K562 (cell line): Measurements from ENCODE around the gene DENND1A. TPM values are rescaled to one million over a fixed set of nuclear protein-coding genes. Genes with fewer than 3 reads are reported as not detected.

Experiments used
- ATAC-seq: fragments of 200-7000 bp; cut with Tn5 transposase; 3 replicates; pipeline ENCODE4 v1.9.1; 2020; ENCODE audit warnings: moderate library complexity
- BruUV-seq: library from RNA; stranded (reverse); fragments of 400-500 nt; replicated peaks from 2 replicates; lab custom pipeline; 2021; lab: Mats Ljungman, UMichigan
- CTCF ChIA-PET: fragments of 300-600 bp; formaldehyde crosslinking; extraction: SDS; loops from one replicate; lab custom pipeline; 2021; ENCODE audit warnings: low intra/inter-chr PET ratio; lab: Yijun Ruan, JAX
- POLR2A ChIA-PET: fragments of 300-600, 350-650 bp; sonication (Branson Sonifier 250); formaldehyde crosslinking; extraction: SDS; loops from one replicate; lab custom pipeline; 2021; ENCODE audit warnings: antibody characterized with exemption, inconsistent platforms; lab: Yijun Ruan, JAX
- DNase-seq, 4 experiments: peaks; one replicate each; pipeline versions ENCODE4 v3.0.0 to v3.0.0-alpha.2; 2011 to 2018; ENCODE audit warnings: low spot score in 3 of 4, mixed read lengths in 3 of 4; ENCODE audit errors: extremely low read depth in 1 of 4
- FAIRE-seq: peaks from 2 replicates; lab custom pipeline; 2011; peaks lifted over from hg19 to GRCh38; lab: Jason Lieb, UNC
- H2AFZ ChIP-seq: 2 replicates; pipeline ENCODE4 v1.6.0; 2011; ENCODE audit warnings: low read depth, low read length, control low read depth, inconsistent platforms
- H3K27ac ChIP-seq: fragments of 200-600 bp; 3 replicates; pipeline ENCODE4 v1.8.0; 2011; ENCODE audit warnings: low read depth, mild to moderate bottlenecking, control low read depth, inconsistent platforms, low read length, moderate library complexity, mixed read lengths; ENCODE audit errors: extremely low read depth
- H3K27me3 ChIP-seq, 2 experiments: fragments of 300-600 bp in 1 of 2; 2 replicates in 1 of 2; 3 replicates in 1 of 2; pipeline versions ENCODE4 v1.6.0 to v1.8.0; 2011; ENCODE audit warnings: inconsistent platforms in 2 of 2, low read length in 2 of 2, mild to moderate bottlenecking in 1 of 2, mixed read lengths in 1 of 2, moderate library complexity in 1 of 2; ENCODE audit not compliant: control insufficient read depth in 2 of 2, insufficient read depth in 2 of 2
- H3K36me3 ChIP-seq: fragments of 300-600 bp; 3 replicates; pipeline ENCODE4 v1.8.0; 2011; ENCODE audit warnings: mild to moderate bottlenecking, low read length, inconsistent platforms; ENCODE audit not compliant: control insufficient read depth, insufficient read depth
- H3K4me1 ChIP-seq, 2 experiments: fragments of 200-600 bp in 1 of 2; replicated peaks in 1 of 2; 2 replicates in 1 of 2; 3 replicates in 1 of 2; pipeline versions ENCODE4 v1.5.1 to v1.8.0; 2011; ENCODE audit warnings: inconsistent platforms in 2 of 2, low read length in 2 of 2, mild to moderate bottlenecking in 1 of 2, mixed read lengths in 1 of 2, moderate library complexity in 1 of 2; ENCODE audit not compliant: control insufficient read depth in 2 of 2, insufficient read depth in 2 of 2
- H3K4me2 ChIP-seq: 2 replicates; pipeline ENCODE4 v1.6.1; 2011; ENCODE audit warnings: low read length, control low read depth, inconsistent platforms, mixed read lengths; ENCODE audit not compliant: insufficient read depth
- H3K4me3 ChIP-seq: fragments of 200-600 bp; sonication (generic), shearing (Covaris generic); 2 replicates; pipeline ENCODE4 v1.5.1; 2016; ENCODE audit warnings: control low read depth, inconsistent platforms
- H3K79me2 ChIP-seq: fragments of 200-600 bp; 3 replicates; pipeline ENCODE4 v1.8.0; 2011; ENCODE audit warnings: low read length, inconsistent platforms; ENCODE audit not compliant: control insufficient read depth, insufficient read depth
- H3K9ac ChIP-seq, 2 experiments: 2 replicates each; pipeline versions ENCODE4 v1.6.0 to v1.6.1; 2011; ENCODE audit warnings: low read depth in 2 of 2, low read length in 2 of 2, control low read depth in 1 of 2, inconsistent platforms in 1 of 2, mild to moderate bottlenecking in 1 of 2, mixed read lengths in 1 of 2; ENCODE audit not compliant: insufficient read depth in 1 of 2
- H3K9me1 ChIP-seq: one replicate; pipeline ENCODE4 v1.6.0; 2011; ENCODE audit warnings: inconsistent platforms, mild to moderate bottlenecking, low read length, moderate library complexity; ENCODE audit not compliant: control insufficient read depth, insufficient read depth
- H3K9me3 ChIP-seq: replicated peaks from 2 replicates; pipeline ENCODE4 v1.5.1; 2011; ENCODE audit warnings: low read depth, low read length, inconsistent platforms; ENCODE audit not compliant: control insufficient read depth, insufficient read depth
- H4K20me1 ChIP-seq: replicated peaks from 2 replicates; pipeline ENCODE4 v1.6.1; 2011; ENCODE audit warnings: low read length, inconsistent platforms, mixed read lengths; ENCODE audit not compliant: control insufficient read depth, insufficient read depth
- BHLHE40 ChIP-seq: IDR thresholded peaks from 2 replicates; pipeline ENCODE4 v1.6.1; 2011; ENCODE audit warnings: low read length, improper control_type of control experiment
- CBFA2T2 ChIP-seq: fragments of 450-650 bp; conservative IDR thresholded peaks from 2 replicates; pipeline ENCODE4 v1.6.1; 2017; ENCODE audit warnings: mild to moderate bottlenecking
- FOSL1 ChIP-seq: fragments of 200-800 bp; sonication (Bioruptor generic); conservative IDR thresholded peaks from 2 replicates; pipeline ENCODE4 v1.6.1; 2016; ENCODE audit warnings: missing genetic modification characterization, missing compliant biosample characterization
- HMBOX1 ChIP-seq: sonication (generic); IDR thresholded peaks from 2 replicates; pipeline ENCODE4 v1.6.1; 2016
- JUN ChIP-seq, 2 experiments: sonication (generic) in 1 of 2; formaldehyde crosslinking in 1 of 2; IDR thresholded peaks; 2 replicates each; pipeline versions ENCODE4 v1.6.1 to v1.8.0; 2012 to 2022; ENCODE audit warnings: borderline replicate concordance in 2 of 2, mild to moderate bottlenecking in 2 of 2, improper control_type of control experiment in 1 of 2, low read depth in 1 of 2, low read length in 1 of 2, missing genetic modification reagents in 1 of 2
- JUND ChIP-seq, 2 experiments: IDR thresholded peaks; 2 replicates in 1 of 2; 3 replicates in 1 of 2; pipeline ENCODE4 v1.6.1; 2011; ENCODE audit warnings: borderline replicate concordance in 2 of 2, low read depth in 2 of 2, low read length in 2 of 2, improper control_type of control experiment in 1 of 2, missing biosample characterization in 1 of 2, missing genetic modification characterization in 1 of 2, missing genetic modification reagents in 1 of 2
- MTA3 ChIP-seq: fragments of 450-650 bp; formaldehyde crosslinking; IDR thresholded peaks from 2 replicates; pipeline ENCODE4 v1.6.1; 2017; ENCODE audit warnings: mild to moderate bottlenecking, borderline replicate concordance
- MYC ChIP-seq, 2 experiments: fragments of 250-450 bp in 1 of 2; sonication (Bioruptor Pico) in 1 of 2; IDR thresholded peaks; 2 replicates each; pipeline versions ENCODE4 v1.5.1 to v1.6.1; 2012 to 2021; ENCODE audit warnings: low read depth in 2 of 2, borderline replicate concordance in 1 of 2, improper control_type of control experiment in 1 of 2, low read length in 1 of 2, mild to moderate bottlenecking in 1 of 2, moderate library complexity in 1 of 2
- NEUROD1 ChIP-seq: fragments of 150-350 bp; IDR thresholded peaks from 2 replicates; pipeline ENCODE4 v1.6.1; 2014; ENCODE audit warnings: borderline replicate concordance, low read length, low read depth; ENCODE audit not compliant: partially characterized antibody
- NRF1 ChIP-seq, 2 experiments: fragments of 450-650 bp; IDR thresholded peaks in 1 of 2; conservative IDR thresholded peaks in 1 of 2; 2 replicates each; pipeline ENCODE4 v1.6.1; 2014; ENCODE audit warnings: mild to moderate bottlenecking in 2 of 2
- SMARCA4 ChIP-seq: fragments of 450-650 bp; IDR thresholded peaks from 2 replicates; pipeline ENCODE4 v1.6.1; 2016
- SMARCE1 ChIP-seq: fragments of 450-650 bp; IDR thresholded peaks from 2 replicates; pipeline ENCODE4 v1.7.1; 2016; ENCODE audit warnings: mild to moderate bottlenecking
- TEAD4 ChIP-seq, 2 experiments: sonication (generic) in 1 of 2; formaldehyde crosslinking in 1 of 2; IDR thresholded peaks; 2 replicates each; pipeline versions ENCODE4 v1.6.1 to v1.8.0; 2012 to 2022; ENCODE audit warnings: borderline replicate concordance in 1 of 2, inconsistent platforms in 1 of 2, low read length in 1 of 2, mild to moderate bottlenecking in 1 of 2, missing genetic modification reagents in 1 of 2
- ZFX ChIP-seq: sonication (generic); formaldehyde crosslinking; IDR thresholded peaks from 2 replicates; pipeline ENCODE4 v1.8.0; 2022; ENCODE audit warnings: mild to moderate bottlenecking, missing genetic modification reagents, moderate library complexity
- WGBS: fragments of 100-300 bp; shearing (Covaris generic); methylation state at CpG from one replicate; pipeline ENCODE4 v1.1.6; 2016; ENCODE audit warnings: low coverage, mixed read lengths; ENCODE audit not compliant: insufficient coverage; ENCODE audit errors: missing lambda C conversion rate; 5-methylcytosine and 5-hydroxymethylcytosine counted together
- in situ Hi-C: fragments of 300-500 bp; cut with MboI; formaldehyde crosslinking; loops from 4 replicates; pipeline ENCODE4 v1.15.0; 2018; ENCODE audit warnings: inconsistent platforms, mixed read lengths
- intact Hi-C: fragments of 100-400 bp; cut with micrococcal nuclease; formaldehyde crosslinking; loops from 2 replicates; pipeline ENCODE4 v1.14.2; 2022
- polyA plus RNA-seq, 8 experiments: library from polyadenylated mRNA; depleted of rRNA in 4 of 8; stranded (reverse) in 5 of 8; unstranded in 3 of 8; fragments of >200 nt; fragmentation: Nextera tagmentation in 2 of 8; fragmentation: Illumina TruSeq in 1 of 8; extraction: Ambion mirVana in 2 of 8; extraction: Trizol in 1 of 8; gene quantifications; 2 replicates each; pipeline versions ENCODE4 v1.2.1 to v1.2.3, GENCODE V29; 2011 to 2014; ENCODE audit warnings: inconsistent platforms in 1 of 8, missing spikeins in 1 of 8
- total RNA-seq, 7 experiments: library from RNA; depleted of rRNA in 6 of 7; stranded (reverse); fragments of >200 nt in 6 of 7; fragmentation: Illumina TruSeq in 2 of 7; extraction: Trizol in 2 of 7; gene quantifications; 2 replicates each; pipeline versions ENCODE4 v1.2.1 to v1.2.3, GENCODE V29; 2011 to 2021; ENCODE audit warnings: low replicate concordance in 1 of 7
- TF ChIP-seq, protein P1 (sequence below): fragments of 250-450 bp; sonication (Bioruptor Pico); IDR thresholded peaks from 2 replicates; pipeline ENCODE4 v1.5.0; 2021; ENCODE audit warnings: mild to moderate bottlenecking, moderate library complexity

DENND1A gene
- total and polyA plus RNA-seq, 9 of the 15 experiments (the other 6 are each of a cell fraction or from before 2014, with no cell fraction given): 7.6 to 29.5 (median 15.7) TPM

GRCh38 chr9:123445981-123446610, 483.8 kb downstream of the DENND1A start:
- intact Hi-C loops (no loop called here), in situ Hi-C loops (no loop called here)
- DNase-seq: peak; percentile 67 to 78 (median 74)
- H3K79me2 ChIP-seq: no peaks in the 10 kb centered on the region
- FAIRE-seq: peak; percentile 87
- no peaks in the 10 kb centered on the region for H3K27me3 ChIP-seq
- no peaks in the 10 kb centered on the region for H3K9me1 ChIP-seq
- peak overlapping the region; percentile 51; the same call in 2 of the 3 replicates for H3K27ac ChIP-seq
- BruUV-seq: no TSS peak
- H3K4me3 ChIP-seq: no peak overlapping the region
- peaks cover 3% of the 10 kb centered on the region; the same call in 1 of the 2 replicates for H4K20me1 ChIP-seq
- peaks cover 4 to 9% of the 10 kb centered on the region in 2 experiments; a peak in 4 of 5 replicates for H3K4me1 ChIP-seq
- no peak overlapping the region; a peak in 1 of 4 replicates for H3K9ac ChIP-seq
- H3K36me3 ChIP-seq: no peaks in the 10 kb centered on the region
- ChIA-PET CTCF (no interaction called here), POLR2A (interaction anchor here (1.1 to 2.7 kb wide), 2 partner anchors 9 to 30 kb away, joined by 5 to 9 read pairs; no protein-coding TSS in a partner anchor)
- no peaks in the 10 kb centered on the region for H3K9me3 ChIP-seq
- peak overlapping the region; percentile 17 for H3K4me2 ChIP-seq
- peak; percentile 95 for ATAC-seq
- H2AFZ ChIP-seq: peak overlapping the region; percentile 64
- WGBS: 12% methylated on average over 10 of the region's 10 CpGs
- TF ChIP-seq, protein P1, sequence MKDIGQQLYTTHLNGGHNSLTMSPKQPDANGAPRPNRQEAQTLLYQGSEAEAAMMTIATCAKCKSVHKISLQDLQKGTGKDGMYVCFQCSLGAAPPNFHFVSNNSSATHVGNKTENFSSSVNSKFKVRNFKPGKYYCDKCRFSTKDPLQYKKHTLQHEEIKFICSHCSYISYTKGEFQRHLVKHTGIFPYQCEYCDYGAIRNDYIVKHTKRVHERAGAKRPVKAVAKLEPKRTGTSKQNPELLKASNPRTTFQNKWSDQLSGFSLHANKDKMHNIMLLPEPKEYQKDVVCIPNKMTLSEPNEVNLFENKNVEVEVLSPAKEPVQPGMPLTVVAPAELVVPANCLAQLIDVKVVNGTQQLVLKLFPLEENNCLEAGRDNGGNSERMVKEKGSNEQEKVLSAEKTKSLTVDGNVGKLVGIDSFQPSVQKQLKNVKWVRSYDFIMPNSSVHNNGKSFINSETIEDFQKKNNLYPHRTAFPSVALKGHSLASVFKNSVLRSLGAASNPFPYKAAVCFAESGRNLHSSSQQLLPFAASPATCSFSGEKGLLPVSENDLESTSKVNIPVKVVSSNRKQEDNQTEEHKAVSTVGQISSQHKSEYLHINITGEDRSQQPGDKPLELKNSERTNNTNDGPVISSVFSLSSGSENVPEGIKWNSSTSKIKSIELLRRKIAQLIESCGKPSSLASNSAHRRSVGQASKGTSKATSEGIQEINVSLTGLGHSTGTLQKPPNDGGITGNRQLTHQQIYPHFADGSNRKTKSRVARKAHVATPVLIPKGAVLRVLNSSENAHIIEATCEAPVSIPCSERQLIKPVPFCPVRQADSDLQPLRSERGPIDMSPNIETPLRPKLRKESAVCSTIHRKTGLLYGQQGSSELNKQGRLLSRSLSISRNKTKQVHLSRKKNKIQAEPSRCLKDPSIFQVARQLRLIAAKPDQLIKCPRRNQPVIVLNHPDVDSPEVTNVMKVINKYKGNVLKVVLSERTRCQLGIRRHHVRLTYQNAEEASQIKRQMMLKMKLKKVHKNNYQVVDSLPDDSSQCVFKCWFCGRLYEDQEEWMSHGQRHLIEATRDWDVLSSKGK: no peak
- TF ChIP-seq FOSL1 (peak; percentile 90), JUN (IDR thresholded peaks at IDR 0.05; ENCODE audit: borderline replicate concordance, low read depth, low read length) (peak; percentile 67; the same call in 1 of the 2 replicates), JUN (CRISPR knock-in tag; IDR thresholded peaks at IDR 0.05; ENCODE audit: borderline replicate concordance) (no peak), MTA3 (0 out of 2 replicates have a peak, but pooled peaks have one; percentile 23), SMARCA4 (peak; percentile 78; the same call in 1 of the 2 replicates), CBFA2T2 (no peak), MYC (IDR thresholded peaks at IDR 0.05; ENCODE audit: low read depth, low read length) (peak; percentile 14; the same call in 1 of the 2 replicates), MYC (CRISPR knock-in tag; IDR thresholded peaks at IDR 0.05; ENCODE audit: borderline replicate concordance, low read depth) (no peak), NRF1 (conservative IDR thresholded peaks at IDR 0.05 in 1 of 2, IDR thresholded peaks at IDR 0.05 in 1 of 2) (peak; percentile 61 to 71), HMBOX1 (peak; percentile 55; the same call in 1 of the 2 replicates), BHLHE40 (peak; percentile 84), SMARCE1 (peak; percentile 76), JUND (IDR thresholded peaks at IDR 0.05; ENCODE audit: borderline replicate concordance, low read depth, low read length) (peak; percentile 93), JUND (tag; IDR thresholded peaks at IDR 0.05; ENCODE audit: borderline replicate concordance, low read depth, low read length) (peak; percentile 87; the same call in 2 of the 3 replicates), NEUROD1 (peak; percentile 33), TEAD4 (IDR thresholded peaks at IDR 0.05; ENCODE audit: low read length) (0 out of 2 replicates have a peak, but pooled peaks have one; percentile 14), TEAD4 (CRISPR knock-in tag; IDR thresholded peaks at IDR 0.05; ENCODE audit: borderline replicate concordance) (no peak), ZFX (CRISPR knock-in tag) (peak; percentile 43)
